ENCODE measurements around the gene BRSK2. TPM values are rescaled to one million over a fixed set of nuclear protein-coding genes. Genes with fewer than 3 reads are reported as not detected.

Gene BRSK2
- total RNA-seq, 3 donors from 2014 or later (not counting 1 experiment from before 2014, with no cell fraction given): 0.11 to 0.14 TPM; not detected in 1

GRCh38 chr11:1496091-1496760 lies 106.5 kb downstream of the BRSK2 start:
- no peaks in the 10 kb centered on the region for H3K27me3 Mint-ChIP-seq (ENCODE audit: low read depth in 2 of 2)
- Histone ChIP-seq H3K36me3 (ENCODE audit: control insufficient read depth, insufficient read depth, low read length) (no peaks in the 10 kb centered on the region), H3K9me3 (ENCODE audit: control insufficient read depth, insufficient read depth, low read length) (no peaks in the 10 kb centered on the region), H3K27ac (ENCODE audit: low read length) (no peak overlapping the region), H3K4me3 (ENCODE audit: low read length) (no peak overlapping the region), H3K4me1 (ENCODE audit: control insufficient read depth, insufficient read depth, low read length) (peaks cover 5% of the 10 kb centered on the region), H3K27me3 (ENCODE audit: control insufficient read depth, insufficient read depth, low read length) (no peaks in the 10 kb centered on the region)
- no peak for ATAC-seq
- intact Hi-C loops (cut with micrococcal nuclease): no loop called here
- peaks cover 67 to 78% of the 10 kb centered on the region in 2 donors for H3K4me1 Mint-ChIP-seq
- 84% methylated on average over 9 of the region's 9 CpGs for WGBS (ENCODE audit: insufficient coverage)
- H3K9me3 Mint-ChIP-seq: no peaks in the 10 kb centered on the region
- no peak for TF ChIP-seq CTCF (IDR thresholded peaks at IDR 0.05)
- no peaks in the 10 kb centered on the region for H3K36me3 Mint-ChIP-seq
- no peak for DNase-seq
- peak overlapping the region; percentile 48 to 78 for H3K27ac Mint-ChIP-seq
- H3K4me3 Mint-ChIP-seq: no peak overlapping the region

- Mint-ChIP-seq H3K9me3 (no peaks in the 10 kb centered on the region), H3K4me1 (peaks cover 70 to 83% of the 10 kb centered on the region in 2 donors), H3K36me3 (no peaks in the 10 kb centered on the region), H3K4me3 (no peak overlapping the region), H3K27me3 (ENCODE audit: low read depth in 2 of 2) (no peaks in the 10 kb centered on the region), H3K27ac (peak overlapping the region; percentile 48 to 78)
- no peaks in the 10 kb centered on the region for H3K36me3 ChIP-seq (ENCODE audit: control insufficient read depth, insufficient read depth, low read length)
- TF ChIP-seq CTCF (IDR thresholded peaks at IDR 0.05): no peak
- no peak for ATAC-seq
- 94% methylated on average over 2 of the region's 3 CpGs for WGBS (ENCODE audit: insufficient coverage)
- no peak overlapping the region for H3K27ac ChIP-seq (ENCODE audit: low read length)
- no peaks in the 10 kb centered on the region for H3K9me3 ChIP-seq (ENCODE audit: control insufficient read depth, insufficient read depth, low read length)
- no peak overlapping the region for H3K4me3 ChIP-seq (ENCODE audit: low read length)
- peaks cover 5% of the 10 kb centered on the region for H3K4me1 ChIP-seq (ENCODE audit: control insufficient read depth, insufficient read depth, low read length)
- no peaks in the 10 kb centered on the region for H3K27me3 ChIP-seq (ENCODE audit: control insufficient read depth, insufficient read depth, low read length)
- no peak for DNase-seq
- intact Hi-C loops (cut with micrococcal nuclease): no loop called here
Observed at GRCh38 chr11:1496761-1497095, 107.0 kb downstream of the BRSK2 start.

- H3K4me3 ChIP-seq (ENCODE audit: low read length): no peak overlapping the region
- no peaks in the 10 kb centered on the region for H3K9me3 Mint-ChIP-seq
- no peak overlapping the region for H3K4me3 Mint-ChIP-seq
- H3K4me1 ChIP-seq (ENCODE audit: control insufficient read depth, insufficient read depth, low read length): peaks cover 5% of the 10 kb centered on the region
- TF ChIP-seq CTCF (IDR thresholded peaks at IDR 0.05): no peak
- no peaks in the 10 kb centered on the region for H3K36me3 Mint-ChIP-seq
- no peaks in the 10 kb centered on the region for H3K27me3 ChIP-seq (ENCODE audit: control insufficient read depth, insufficient read depth, low read length)
- peaks cover 68 to 86% of the 10 kb centered on the region in 2 donors for H3K4me1 Mint-ChIP-seq
- H3K36me3 ChIP-seq (ENCODE audit: control insufficient read depth, insufficient read depth, low read length): no peaks in the 10 kb centered on the region
- no peaks in the 10 kb centered on the region for H3K27me3 Mint-ChIP-seq (ENCODE audit: low read depth in 2 of 2)
- intact Hi-C loops (cut with micrococcal nuclease): no loop called here
- no peak for ATAC-seq
- H3K27ac Mint-ChIP-seq: peak overlapping the region; percentile 48 to 78
- 89% methylated on average over 4 of the region's 5 CpGs for WGBS (ENCODE audit: insufficient coverage)
- no peak overlapping the region for H3K27ac ChIP-seq (ENCODE audit: low read length)
- no peak for DNase-seq
- H3K9me3 ChIP-seq (ENCODE audit: control insufficient read depth, insufficient read depth, low read length): no peaks in the 10 kb centered on the region
Observed at GRCh38 chr11:1497600-1497999, 107.9 kb downstream of the BRSK2 start.

- WGBS (ENCODE audit: insufficient coverage): 95% methylated on average over 13 of the region's 13 CpGs
- no peaks in the 10 kb centered on the region for H3K9me3 Mint-ChIP-seq
- H3K4me3 Mint-ChIP-seq: no peak overlapping the region
- H3K36me3 Mint-ChIP-seq: no peaks in the 10 kb centered on the region
- no peaks in the 10 kb centered on the region for H3K36me3 ChIP-seq (ENCODE audit: control insufficient read depth, insufficient read depth, low read length)
- no peaks in the 10 kb centered on the region for H3K27me3 ChIP-seq (ENCODE audit: control insufficient read depth, insufficient read depth, low read length)
- no peaks in the 10 kb centered on the region for H3K9me3 ChIP-seq (ENCODE audit: control insufficient read depth, insufficient read depth, low read length)
- H3K27ac ChIP-seq (ENCODE audit: low read length): no peak overlapping the region
- H3K27ac Mint-ChIP-seq: peak overlapping the region; percentile 48 to 78
- no peak for DNase-seq
- H3K4me1 ChIP-seq (ENCODE audit: control insufficient read depth, insufficient read depth, low read length): peaks cover 5% of the 10 kb centered on the region
- intact Hi-C loops (cut with micrococcal nuclease): no loop called here
- peaks cover 63 to 86% of the 10 kb centered on the region in 2 donors for H3K4me1 Mint-ChIP-seq
- no peak overlapping the region for H3K4me3 ChIP-seq (ENCODE audit: low read length)
- H3K27me3 Mint-ChIP-seq (ENCODE audit: low read depth in 2 of 2): no peaks in the 10 kb centered on the region
- no peak for TF ChIP-seq CTCF (IDR thresholded peaks at IDR 0.05)
- no peak for ATAC-seq
Observed at GRCh38 chr11:1498262-1498661, 108.5 kb downstream of the BRSK2 start.

Data from natural killer cell (primary cell).